Lower leg skin (tissue), 3 donors: ENCODE measurements around the gene SLC17A8.
"Not testable (repeated sequence)": the region's sequence is repeated elsewhere in the genome, so short reads cannot be mapped to it uniquely, and the experiment has no call there.

Experiments used
- POLR2A ChIP-seq, 2 donors: fragments of 450-650 bp; IDR thresholded peaks; one replicate each; pipeline ENCODE4 v1.6.1; 2016 to 2017; ENCODE audit warnings: antibody characterized with exemption in 2 of 2, mild to moderate bottlenecking in 1 of 2, moderate library complexity in 1 of 2
- TF ChIP-seq, protein P1 (sequence below), 3 donors: fragments of 450-650 bp; IDR thresholded peaks; one replicate each; pipeline ENCODE4 v1.5.1; 2016; ENCODE audit warnings: antibody characterized with exemption in 3 of 3, mild to moderate bottlenecking in 3 of 3, moderate library complexity in 2 of 3

DNA sequence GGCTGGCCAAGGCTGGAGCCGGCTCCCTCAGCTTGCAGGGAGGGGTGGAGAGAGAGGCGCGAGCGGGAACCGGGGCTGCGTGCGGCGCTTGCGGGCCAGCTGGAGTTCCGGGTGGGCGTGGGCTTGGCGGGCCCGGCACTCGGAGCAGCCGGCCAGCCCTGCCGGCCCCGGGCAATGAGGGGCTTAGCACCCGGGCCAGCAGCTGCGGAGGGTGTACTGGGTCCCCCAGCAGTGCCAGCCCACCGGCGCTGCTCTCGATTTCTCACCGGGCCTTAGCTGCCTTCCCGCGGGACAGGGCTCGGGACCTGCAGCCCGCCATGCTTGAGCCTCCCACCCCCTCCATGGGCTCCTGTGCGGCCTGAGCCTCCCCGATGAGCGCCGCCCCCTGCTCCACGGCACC is 73.4 kb downstream of the SLC17A8 start:
- TF ChIP-seq, protein P1, sequence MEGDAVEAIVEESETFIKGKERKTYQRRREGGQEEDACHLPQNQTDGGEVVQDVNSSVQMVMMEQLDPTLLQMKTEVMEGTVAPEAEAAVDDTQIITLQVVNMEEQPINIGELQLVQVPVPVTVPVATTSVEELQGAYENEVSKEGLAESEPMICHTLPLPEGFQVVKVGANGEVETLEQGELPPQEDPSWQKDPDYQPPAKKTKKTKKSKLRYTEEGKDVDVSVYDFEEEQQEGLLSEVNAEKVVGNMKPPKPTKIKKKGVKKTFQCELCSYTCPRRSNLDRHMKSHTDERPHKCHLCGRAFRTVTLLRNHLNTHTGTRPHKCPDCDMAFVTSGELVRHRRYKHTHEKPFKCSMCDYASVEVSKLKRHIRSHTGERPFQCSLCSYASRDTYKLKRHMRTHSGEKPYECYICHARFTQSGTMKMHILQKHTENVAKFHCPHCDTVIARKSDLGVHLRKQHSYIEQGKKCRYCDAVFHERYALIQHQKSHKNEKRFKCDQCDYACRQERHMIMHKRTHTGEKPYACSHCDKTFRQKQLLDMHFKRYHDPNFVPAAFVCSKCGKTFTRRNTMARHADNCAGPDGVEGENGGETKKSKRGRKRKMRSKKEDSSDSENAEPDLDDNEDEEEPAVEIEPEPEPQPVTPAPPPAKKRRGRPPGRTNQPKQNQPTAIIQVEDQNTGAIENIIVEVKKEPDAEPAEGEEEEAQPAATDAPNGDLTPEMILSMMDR (IDR thresholded peaks at IDR 0.05): not testable (repeated sequence)
- TF ChIP-seq POLR2A (IDR thresholded peaks at IDR 0.05): not testable (repeated sequence)
